ENCODE results near the gene EFNA5.

DNA sequence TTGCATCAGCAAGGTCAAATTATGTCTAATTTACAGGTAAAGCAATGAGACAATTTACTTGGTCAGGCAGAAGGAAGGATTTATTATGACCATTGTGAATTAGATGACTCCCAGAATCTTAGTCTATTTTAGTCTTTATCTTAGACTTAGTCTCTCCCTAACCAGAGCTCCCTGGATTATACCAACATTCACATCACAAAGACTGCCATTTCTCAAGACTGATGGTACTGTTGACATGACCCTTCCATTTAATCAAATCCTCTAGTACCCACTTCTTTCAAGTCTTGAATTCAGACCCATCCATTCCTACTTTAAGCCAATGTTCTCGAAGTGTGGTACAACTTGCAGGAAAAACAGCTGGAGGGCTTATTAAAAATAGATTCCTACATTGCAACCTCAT is 257.0 kb downstream of the EFNA5 start:
- TF ChIP-seq POLR2AphosphoS5 (IDR thresholded peaks at IDR 0.05; ENCODE audit: low read depth, low read length) (no peak), RFX5 (IDR thresholded peaks at IDR 0.05; ENCODE audit: low read length) (no peak), EZH2phosphoT487 (IDR thresholded peaks at IDR 0.05; ENCODE audit: borderline replicate concordance, low read depth) (no peak), EP300 (IDR thresholded peaks at IDR 0.05; ENCODE audit: borderline replicate concordance in 1 of 2, low read depth in 1 of 2, low read length in 1 of 2) (no peak), REST (IDR thresholded peaks at IDR 0.05; ENCODE audit: low read depth, low read length) (no peak), MAX (IDR thresholded peaks at IDR 0.05; ENCODE audit: low read depth) (no peak), RAD21 (IDR thresholded peaks at IDR 0.05; ENCODE audit: low read length) (no peak), FOXJ3 (CRISPR knock-in tag; IDR thresholded peaks at IDR 0.05) (no peak)
- TF ChIP-seq, protein P1, sequence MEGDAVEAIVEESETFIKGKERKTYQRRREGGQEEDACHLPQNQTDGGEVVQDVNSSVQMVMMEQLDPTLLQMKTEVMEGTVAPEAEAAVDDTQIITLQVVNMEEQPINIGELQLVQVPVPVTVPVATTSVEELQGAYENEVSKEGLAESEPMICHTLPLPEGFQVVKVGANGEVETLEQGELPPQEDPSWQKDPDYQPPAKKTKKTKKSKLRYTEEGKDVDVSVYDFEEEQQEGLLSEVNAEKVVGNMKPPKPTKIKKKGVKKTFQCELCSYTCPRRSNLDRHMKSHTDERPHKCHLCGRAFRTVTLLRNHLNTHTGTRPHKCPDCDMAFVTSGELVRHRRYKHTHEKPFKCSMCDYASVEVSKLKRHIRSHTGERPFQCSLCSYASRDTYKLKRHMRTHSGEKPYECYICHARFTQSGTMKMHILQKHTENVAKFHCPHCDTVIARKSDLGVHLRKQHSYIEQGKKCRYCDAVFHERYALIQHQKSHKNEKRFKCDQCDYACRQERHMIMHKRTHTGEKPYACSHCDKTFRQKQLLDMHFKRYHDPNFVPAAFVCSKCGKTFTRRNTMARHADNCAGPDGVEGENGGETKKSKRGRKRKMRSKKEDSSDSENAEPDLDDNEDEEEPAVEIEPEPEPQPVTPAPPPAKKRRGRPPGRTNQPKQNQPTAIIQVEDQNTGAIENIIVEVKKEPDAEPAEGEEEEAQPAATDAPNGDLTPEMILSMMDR (IDR thresholded peaks at IDR 0.05) = no peak

Measured in SK-N-SH (cell line).